Neural cell (in vitro differentiated cells): ENCODE data around the gene GTPBP3. TPM values are rescaled to one million over a fixed set of nuclear protein-coding genes. Genes with fewer than 3 reads are reported as not detected.

Experiments
- H2AFZ ChIP-seq: fragments of 200-600, 300-800 bp; sonication (generic), shearing (Covaris generic); 2 replicates; pipeline ENCODE4 v1.6.0; 2014; ENCODE audit warnings: low read depth, mild to moderate bottlenecking, antibody characterized with exemption, low read length, moderate library complexity
- H3F3A ChIP-seq: fragments of 200-600 bp; shearing (Covaris generic); 2 replicates; pipeline ENCODE4 v1.6.1; 2016; ENCODE audit warnings: mild to moderate bottlenecking, moderate library complexity, mixed read lengths, antibody characterized with exemption, low read length; ENCODE audit not compliant: insufficient read depth, poor library complexity, severe bottlenecking
- H3K27ac ChIP-seq: fragments of 200-600, 300-800 bp; sonication (generic), shearing (Covaris generic); 2 replicates; pipeline ENCODE4 v1.5.1; 2014; ENCODE audit warnings: mild to moderate bottlenecking, low read length, moderate library complexity
- H3K27me3 ChIP-seq: fragments of 300-800, 200-600 bp; sonication (generic), shearing (Covaris generic); 2 replicates; pipeline ENCODE4 v1.6.0; 2014; ENCODE audit warnings: mild to moderate bottlenecking, low read depth, low read length, moderate library complexity; ENCODE audit not compliant: insufficient read depth
- H3K36me3 ChIP-seq: fragments of 300-800, 200-600 bp; sonication (generic), shearing (Covaris generic); 2 replicates; pipeline ENCODE4 v1.5.1; 2014; ENCODE audit warnings: mild to moderate bottlenecking, antibody characterized with exemption, low read length, moderate library complexity; ENCODE audit not compliant: insufficient read depth
- H3K4me2 ChIP-seq: fragments of 300-800, 200-600 bp; sonication (generic), shearing (Covaris generic); 2 replicates; pipeline ENCODE4 v1.6.0; 2014; ENCODE audit warnings: mild to moderate bottlenecking, low read length
- H3K4me3 ChIP-seq: fragments of 300-800, 200-600 bp; sonication (generic), shearing (Covaris generic); 2 replicates; pipeline ENCODE4 v1.5.1; 2014; ENCODE audit warnings: mild to moderate bottlenecking, low read length, moderate library complexity
- H3K79me2 ChIP-seq: fragments of 200-600 bp; shearing (Covaris generic); replicated peaks from 2 replicates; pipeline ENCODE4 v1.6.0; 2014; ENCODE audit warnings: mild to moderate bottlenecking, low read length, moderate library complexity; ENCODE audit not compliant: insufficient read depth
- H3K9ac ChIP-seq: fragments of 300-800, 200-600 bp; sonication (generic), shearing (Covaris generic); 2 replicates; pipeline ENCODE4 v1.6.1; 2016; ENCODE audit warnings: mild to moderate bottlenecking, low read length, mixed read lengths
- H3K9me2 ChIP-seq: fragments of 200-600 bp; shearing (Covaris generic); 2 replicates; pipeline ENCODE4 v1.6.1; 2016; ENCODE audit warnings: mild to moderate bottlenecking, low read length, mixed read lengths; ENCODE audit not compliant: insufficient read depth
- H3K9me3 ChIP-seq: fragments of 200-600, 300-800 bp; sonication (generic), shearing (Covaris generic); 2 replicates; pipeline ENCODE4 v1.6.1; 2016; ENCODE audit warnings: mild to moderate bottlenecking, mixed run types, low read length, moderate library complexity, mixed read lengths
- H4K20me1 ChIP-seq: fragments of 200-600 bp; shearing (Covaris generic); 2 replicates; pipeline ENCODE4 v1.6.1; 2016; ENCODE audit warnings: mild to moderate bottlenecking, mixed run types; ENCODE audit not compliant: insufficient read depth
- CTCF ChIP-seq: fragments of 450-650 bp; IDR thresholded peaks from 2 replicates; pipeline ENCODE4 v1.5.1; 2014; ENCODE audit warnings: antibody characterized with exemption, mild to moderate bottlenecking, moderate library complexity; ENCODE audit not compliant: poor library complexity, severe bottlenecking
- EP300 ChIP-seq: fragments of 450-650 bp; conservative IDR thresholded peaks from 2 replicates; pipeline ENCODE4 v1.6.1; 2014; ENCODE audit warnings: antibody characterized with exemption, mild to moderate bottlenecking, moderate library complexity; ENCODE audit not compliant: poor library complexity, severe bottlenecking
- EZH2 ChIP-seq: fragments of 200-600, 300-800 bp; shearing (Covaris generic), sonication (generic); IDR thresholded peaks from 2 replicates; pipeline ENCODE4 v1.6.1; 2014; ENCODE audit warnings: antibody characterized with exemption, low read length, borderline replicate concordance, mild to moderate bottlenecking; ENCODE audit not compliant: insufficient read depth, poor library complexity, severe bottlenecking
- MXI1 ChIP-seq: fragments of 450-650 bp; conservative IDR thresholded peaks from 2 replicates; pipeline ENCODE4 v1.6.1; 2014; ENCODE audit warnings: antibody characterized with exemption, mild to moderate bottlenecking; ENCODE audit not compliant: poor library complexity, severe bottlenecking
- POLR2AphosphoS5 ChIP-seq: IDR thresholded peaks from 2 replicates; pipeline ENCODE4 v1.6.1; 2012
- RAD21 ChIP-seq: fragments of 450-650 bp; conservative IDR thresholded peaks from 2 replicates; pipeline ENCODE4 v1.6.1; 2014; ENCODE audit warnings: antibody characterized with exemption, mild to moderate bottlenecking, moderate library complexity
- REST ChIP-seq: IDR thresholded peaks from 2 replicates; pipeline ENCODE4 v1.6.1; 2012; ENCODE audit warnings: borderline replicate concordance
- SMC3 ChIP-seq: fragments of 450-650 bp; conservative IDR thresholded peaks from 2 replicates; pipeline ENCODE4 v1.6.1; 2014; ENCODE audit warnings: antibody characterized with exemption, mild to moderate bottlenecking, moderate library complexity; ENCODE audit not compliant: poor library complexity
- TAF1 ChIP-seq: IDR thresholded peaks from 2 replicates; pipeline ENCODE4 v1.6.1; 2012; ENCODE audit warnings: low read depth
- polyA plus RNA-seq: library from polyadenylated mRNA; depleted of rRNA; stranded (reverse); fragments of >200 nt; gene quantifications from 2 replicates; pipeline ENCODE4 v1.2.3, GENCODE V29; 2014

Gene GTPBP3
- polyA plus RNA-seq, 1 donor from 2014 or later = 25.6 TPM

DNA sequence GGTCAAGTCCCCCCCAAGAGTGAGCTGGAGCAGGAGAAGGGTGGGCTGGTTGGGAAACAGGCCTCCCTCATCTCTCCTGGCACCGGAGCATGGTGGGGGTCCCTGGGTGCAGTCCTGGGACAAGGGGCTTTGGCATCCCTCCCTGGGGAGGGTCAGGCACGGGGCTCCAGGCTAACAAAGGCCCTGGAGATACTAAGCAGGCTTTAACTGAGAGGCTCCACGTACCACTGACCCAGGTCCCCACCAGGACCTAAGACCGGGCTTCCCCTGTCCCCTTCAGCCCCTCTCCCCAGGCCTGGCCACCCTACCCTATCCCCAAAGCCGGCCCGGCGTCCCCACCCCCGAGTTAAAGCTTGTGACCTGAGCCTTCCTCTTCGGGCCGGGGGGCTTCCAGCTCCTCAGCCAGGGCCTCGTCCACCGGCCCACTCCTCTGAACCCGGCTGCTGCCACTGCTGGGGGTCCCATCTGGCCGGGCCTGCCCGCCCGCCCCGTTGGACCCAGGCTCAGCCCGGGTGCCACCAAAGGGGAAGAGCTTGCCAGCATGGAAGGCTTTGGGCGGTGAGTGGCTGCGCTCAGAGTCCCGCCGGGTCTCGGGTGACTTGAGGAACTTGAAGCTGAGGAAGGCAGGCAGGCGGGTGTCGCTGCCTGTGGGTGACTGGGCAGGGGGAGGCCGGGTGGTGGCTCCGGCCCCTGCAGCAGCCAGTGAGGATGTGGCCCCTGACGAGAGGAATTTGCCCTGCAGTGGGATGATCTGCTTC, 12.8 kb upstream of the GTPBP3 start:
- no peaks in the 10 kb centered on the region for H3K36me3 ChIP-seq
- no peaks in the 10 kb centered on the region for H3K27me3 ChIP-seq
- H2AFZ ChIP-seq = no peak overlapping the region
- no peaks in the 10 kb centered on the region for H3K9me2 ChIP-seq
- no peaks in the 10 kb centered on the region for H4K20me1 ChIP-seq
- H3F3A ChIP-seq = no peaks in the 10 kb centered on the region
- no peak overlapping the region for H3K4me2 ChIP-seq
- H3K4me3 ChIP-seq = no peak overlapping the region
- no peak overlapping the region for H3K27ac ChIP-seq
- TF ChIP-seq MXI1 (no peak), REST (no peak), SMC3 (no peak), EZH2 (no peak), RAD21 (no peak), EP300 (no peak)
- H3K9me3 ChIP-seq = no peaks in the 10 kb centered on the region
- no peak overlapping the region for H3K9ac ChIP-seq
- H3K79me2 ChIP-seq = no peaks in the 10 kb centered on the region

GRCh38 chr19:17325133-17325532, 12.2 kb upstream of the GTPBP3 start:
- H3K79me2 ChIP-seq = no peaks in the 10 kb centered on the region
- no peaks in the 10 kb centered on the region for H3K9me3 ChIP-seq
- H3K4me2 ChIP-seq = no peak overlapping the region
- H3F3A ChIP-seq = no peaks in the 10 kb centered on the region
- H3K9me2 ChIP-seq = no peaks in the 10 kb centered on the region
- H3K27me3 ChIP-seq = no peaks in the 10 kb centered on the region
- H4K20me1 ChIP-seq = no peaks in the 10 kb centered on the region
- H3K36me3 ChIP-seq = no peaks in the 10 kb centered on the region
- H3K9ac ChIP-seq = no peak overlapping the region
- TF ChIP-seq POLR2AphosphoS5 = no peak
- no peak for TF ChIP-seq CTCF
- TF ChIP-seq TAF1 = no peak
- TF ChIP-seq EP300 = no peak
- TF ChIP-seq SMC3 = no peak
- no peak for TF ChIP-seq REST
- TF ChIP-seq MXI1 = no peak
- no peak for TF ChIP-seq EZH2
- no peak for TF ChIP-seq RAD21
- H2AFZ ChIP-seq = no peak overlapping the region
- H3K4me3 ChIP-seq = no peak overlapping the region
- H3K27ac ChIP-seq = no peak overlapping the region
